Activated CD4-positive, alpha-beta T cell treated with anti-CD3 and anti-CD28 coated beads, Interleukin-2, amount 10 ng/mL, durations not matched to agents 24 days and 14 days (primary cell): ENCODE measurements around the gene RNF123. TPM values are rescaled to one million over a fixed set of nuclear protein-coding genes. Genes with fewer than 3 reads are reported as not detected.
A peak's percentile ranks its signal among the peaks of the same experiment; 100 is the strongest.

Experiments used
- DNase-seq: peaks from one replicate; pipeline ENCODE4 v3.0.0; 2022
- H3K27ac Mint-ChIP-seq: one replicate; pipeline ENCODE4 v1.8.0; 2022; ENCODE audit warnings: mild to moderate bottlenecking, mixed read lengths
- H3K27me3 Mint-ChIP-seq: one replicate; pipeline ENCODE4 v1.8.0; 2022; ENCODE audit warnings: mixed read lengths
- H3K36me3 Mint-ChIP-seq: one replicate; pipeline ENCODE4 v1.8.0; 2022; ENCODE audit warnings: low read depth, mild to moderate bottlenecking, mixed read lengths
- H3K4me1 Mint-ChIP-seq: one replicate; pipeline ENCODE4 v1.8.0; 2021; ENCODE audit warnings: mixed read lengths
- H3K4me3 Mint-ChIP-seq: one replicate; pipeline ENCODE4 v1.8.0; 2022; ENCODE audit warnings: mild to moderate bottlenecking, moderate library complexity, mixed read lengths
- H3K9me3 Mint-ChIP-seq: one replicate; pipeline ENCODE4 v1.8.0; 2021; ENCODE audit warnings: mixed read lengths
- intact Hi-C: fragments of 100-400 bp; cut with micrococcal nuclease; formaldehyde crosslinking; loops from one replicate; pipeline ENCODE4 v1.15.1; 2023
- total RNA-seq: library from RNA; stranded (reverse); gene quantifications from 2 replicates; pipeline ENCODE4 v1.2.3, GENCODE V29; 2022

Gene RNF123
- total RNA-seq, 1 donor from 2014 or later = 42.0 TPM

DNA sequence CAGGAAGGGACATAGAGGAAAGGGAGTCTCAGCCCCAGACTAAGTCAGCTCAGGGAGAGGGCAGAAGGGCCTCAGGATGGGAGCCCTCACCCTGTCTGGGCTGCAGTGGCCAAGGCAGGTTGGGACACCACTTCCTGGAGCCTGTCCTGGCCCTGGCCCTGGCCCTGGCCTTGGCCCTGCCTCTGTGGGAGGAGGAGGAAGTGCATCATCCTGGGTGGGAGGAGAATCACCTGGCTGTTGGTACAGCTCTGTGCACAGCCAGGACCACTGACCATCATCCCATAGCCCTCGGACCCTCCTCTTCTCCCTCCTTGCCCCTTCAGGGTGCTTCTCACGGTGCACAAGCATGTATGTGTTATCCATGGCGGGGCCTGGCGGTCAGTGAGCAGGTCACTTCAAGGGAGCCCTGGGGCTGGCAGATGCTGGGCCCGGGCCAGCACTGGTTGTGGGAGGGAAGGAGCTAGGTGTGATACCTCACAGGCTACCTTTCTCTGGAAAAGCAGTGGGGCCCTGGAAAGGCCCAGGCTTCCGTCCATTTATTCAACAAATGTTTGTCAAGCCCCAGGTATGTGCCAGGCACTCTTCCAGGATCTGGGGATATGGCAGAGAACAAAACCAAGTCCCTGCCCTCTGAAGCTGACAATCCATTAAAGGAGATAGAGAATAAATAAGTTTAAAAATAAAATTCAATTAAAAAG is 23.4 kb upstream of the RNF123 start:
- peaks cover 2% of the 10 kb centered on the region for H3K4me1 Mint-ChIP-seq
- DNase-seq = no peak
- no peaks in the 10 kb centered on the region for H3K36me3 Mint-ChIP-seq
- H3K9me3 Mint-ChIP-seq = no peaks in the 10 kb centered on the region
- intact Hi-C loops = no loop called here
- no peak overlapping the region for H3K4me3 Mint-ChIP-seq
- H3K27me3 Mint-ChIP-seq = no peaks in the 10 kb centered on the region
- no peak overlapping the region for H3K27ac Mint-ChIP-seq

DNA sequence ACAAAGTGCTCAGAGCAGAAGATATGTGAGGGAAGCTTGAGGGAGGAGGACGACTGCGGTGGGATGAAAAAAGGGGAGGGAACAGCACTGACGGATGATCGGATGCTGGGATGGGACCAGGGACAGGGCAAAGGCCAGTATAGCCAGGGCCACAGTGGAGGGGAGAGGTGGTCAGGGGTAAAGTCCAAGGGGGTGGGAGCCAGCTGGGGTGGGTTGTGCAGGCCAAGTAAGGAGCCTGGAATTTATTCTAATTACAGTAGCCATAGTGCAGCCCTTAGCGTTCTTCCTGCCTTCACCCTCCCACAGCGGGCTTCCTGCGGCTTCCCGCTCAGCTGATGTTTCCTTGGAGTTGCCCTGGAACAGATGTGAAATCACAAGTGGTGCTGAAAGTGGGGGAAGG is 22.8 kb upstream of the RNF123 start:
- no peak for DNase-seq
- intact Hi-C loops = no loop called here
- Mint-ChIP-seq H3K27ac (no peak overlapping the region), H3K4me1 (peaks cover 2% of the 10 kb centered on the region), H3K27me3 (no peaks in the 10 kb centered on the region), H3K4me3 (no peak overlapping the region), H3K36me3 (no peaks in the 10 kb centered on the region), H3K9me3 (no peaks in the 10 kb centered on the region)

DNA sequence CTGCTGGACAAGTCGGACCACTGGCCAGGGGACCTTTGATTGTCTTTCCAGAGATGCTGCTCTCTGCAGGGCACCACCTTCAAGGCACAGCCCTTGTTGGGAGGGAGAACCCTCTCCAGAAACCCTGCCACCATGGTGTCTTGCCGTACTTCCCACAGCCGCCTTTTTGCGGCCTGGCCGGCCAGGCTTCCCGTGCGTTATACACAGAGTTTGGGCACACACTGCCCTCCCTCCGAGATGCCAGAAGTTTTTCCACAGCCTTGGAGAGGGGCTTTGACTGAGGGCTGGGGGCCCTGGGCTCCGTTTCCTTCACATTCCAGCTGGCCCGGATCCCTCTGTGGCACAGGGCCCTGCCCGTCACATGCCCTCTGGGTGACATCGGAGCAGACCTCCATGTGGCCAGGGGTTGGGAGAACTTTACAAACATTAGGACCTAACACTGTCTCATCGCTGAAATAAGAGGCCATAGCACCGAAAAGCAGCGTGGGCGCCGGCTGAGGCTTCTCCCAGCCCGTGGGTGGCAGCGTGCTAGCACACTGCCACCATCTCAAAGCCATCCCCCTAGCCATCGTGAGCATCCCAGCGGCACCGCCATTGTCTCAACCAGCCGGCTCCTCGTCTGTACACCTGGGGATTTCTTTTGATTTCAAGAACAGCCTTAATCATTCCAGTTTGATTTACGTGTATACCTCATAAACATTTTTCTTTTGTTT is 21.5 kb upstream of the RNF123 start:
- Mint-ChIP-seq H3K4me3 (no peak overlapping the region), H3K36me3 (no peaks in the 10 kb centered on the region), H3K27ac (no peak overlapping the region), H3K27me3 (no peaks in the 10 kb centered on the region), H3K4me1 (peaks cover 8% of the 10 kb centered on the region), H3K9me3 (no peaks in the 10 kb centered on the region)
- DNase-seq = no peak
- intact Hi-C loops = no loop called here

DNA sequence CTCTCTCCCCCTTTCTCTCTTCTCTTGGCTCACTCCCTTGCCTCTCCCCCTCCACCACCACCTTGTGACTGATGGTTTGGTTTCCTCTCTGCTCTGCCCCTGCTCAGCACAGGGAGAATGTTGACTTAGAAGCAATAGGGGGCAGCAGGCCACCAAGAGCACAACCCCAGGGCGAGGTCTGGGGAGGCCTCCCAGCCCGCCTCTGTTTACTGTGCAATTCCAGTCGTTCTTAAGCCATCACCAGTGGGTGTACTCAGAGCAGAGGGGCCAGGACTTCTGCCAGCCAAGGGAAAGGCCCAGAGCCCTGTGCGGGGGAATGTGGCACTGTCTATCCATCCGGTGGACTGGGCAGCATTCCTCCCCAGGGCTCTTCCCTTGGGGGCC is 21.0 kb upstream of the RNF123 start:
- Mint-ChIP-seq H3K9me3 (no peaks in the 10 kb centered on the region), H3K27ac (no peak overlapping the region), H3K4me3 (no peak overlapping the region), H3K36me3 (no peaks in the 10 kb centered on the region), H3K4me1 (peaks cover 11% of the 10 kb centered on the region), H3K27me3 (no peaks in the 10 kb centered on the region)
- intact Hi-C loops = no loop called here
- no peak for DNase-seq

DNA sequence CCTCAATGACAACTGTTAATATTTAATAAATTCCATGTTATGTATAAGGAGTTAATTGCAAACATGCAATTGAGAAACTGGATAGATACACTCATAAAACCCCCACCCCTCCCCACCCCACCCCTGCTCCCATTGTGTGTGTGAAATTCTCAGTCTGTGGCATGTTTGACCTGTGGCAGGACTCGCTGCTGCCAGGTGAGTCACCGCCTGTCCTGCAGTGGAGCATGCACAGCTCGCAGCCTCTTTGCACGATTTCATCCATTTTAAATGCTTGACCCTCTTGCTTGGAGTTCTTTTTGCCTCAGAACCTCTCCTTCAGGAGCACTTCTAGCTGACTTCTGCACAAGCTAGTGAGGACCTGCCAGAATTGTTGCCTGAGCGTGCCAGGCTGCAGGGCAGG is 20.5 kb upstream of the RNF123 start:
- H3K4me1 Mint-ChIP-seq = peaks cover 11% of the 10 kb centered on the region
- H3K27me3 Mint-ChIP-seq = no peaks in the 10 kb centered on the region
- H3K27ac Mint-ChIP-seq = no peak overlapping the region
- no peaks in the 10 kb centered on the region for H3K36me3 Mint-ChIP-seq
- no peak overlapping the region for H3K4me3 Mint-ChIP-seq
- intact Hi-C loops = no loop called here
- DNase-seq = no peak
- no peaks in the 10 kb centered on the region for H3K9me3 Mint-ChIP-seq

DNA sequence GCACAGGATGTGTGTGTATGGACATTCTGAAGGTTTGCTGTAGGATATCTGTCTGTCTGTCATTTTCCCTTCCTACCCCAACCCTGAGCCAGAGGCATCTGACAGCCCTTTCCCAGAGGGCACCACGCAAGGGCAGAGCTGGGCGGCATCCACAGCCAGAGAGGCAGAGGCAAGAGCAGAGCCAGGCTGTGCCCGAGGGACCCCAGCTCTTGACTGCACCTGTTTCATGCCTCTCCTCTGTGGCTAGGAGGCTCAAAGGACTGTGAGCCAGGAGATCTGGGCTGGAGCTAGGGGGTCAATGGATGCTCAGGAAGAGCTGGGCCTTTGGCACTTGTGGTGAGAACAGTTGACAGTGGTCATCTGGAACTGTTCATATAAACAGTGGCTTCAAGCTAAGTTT is 20.0 kb upstream of the RNF123 start:
- Mint-ChIP-seq H3K36me3 (no peaks in the 10 kb centered on the region), H3K4me1 (peaks cover 11% of the 10 kb centered on the region), H3K4me3 (no peak overlapping the region), H3K27me3 (no peaks in the 10 kb centered on the region), H3K27ac (no peak overlapping the region), H3K9me3 (no peaks in the 10 kb centered on the region)
- DNase-seq = no peak
- intact Hi-C loops = no loop called here

DNA sequence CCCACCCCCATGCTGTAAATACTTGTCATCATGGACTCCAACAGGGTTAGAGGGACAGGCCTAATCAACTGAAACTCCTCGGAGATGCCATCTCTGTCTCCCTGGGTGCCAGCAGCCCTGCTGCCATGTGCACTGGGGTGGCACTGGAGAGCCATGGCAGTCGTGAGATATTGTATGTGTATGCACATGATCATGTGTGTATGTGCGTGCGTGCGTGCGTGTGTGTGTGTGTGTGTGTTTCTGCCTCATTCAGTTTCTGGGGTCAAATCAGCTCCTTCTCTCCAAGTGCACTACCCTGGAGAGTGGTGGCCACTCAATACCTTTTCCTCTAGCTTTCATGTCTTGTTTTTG is 18.4 kb upstream of the RNF123 start:
- intact Hi-C loops = loop anchor here (1.0 to 10.0 kb wide), 3 partner anchors 116 to 624 kb away; partner anchors contain the start of genes HYAL3, IFRD2, IP6K1 and NAA80
- peaks cover 17% of the 10 kb centered on the region for H3K4me1 Mint-ChIP-seq
- no peak overlapping the region for H3K27ac Mint-ChIP-seq
- H3K9me3 Mint-ChIP-seq = no peaks in the 10 kb centered on the region
- H3K4me3 Mint-ChIP-seq = no peak overlapping the region
- H3K27me3 Mint-ChIP-seq = no peaks in the 10 kb centered on the region
- no peak for DNase-seq
- no peaks in the 10 kb centered on the region for H3K36me3 Mint-ChIP-seq

DNA sequence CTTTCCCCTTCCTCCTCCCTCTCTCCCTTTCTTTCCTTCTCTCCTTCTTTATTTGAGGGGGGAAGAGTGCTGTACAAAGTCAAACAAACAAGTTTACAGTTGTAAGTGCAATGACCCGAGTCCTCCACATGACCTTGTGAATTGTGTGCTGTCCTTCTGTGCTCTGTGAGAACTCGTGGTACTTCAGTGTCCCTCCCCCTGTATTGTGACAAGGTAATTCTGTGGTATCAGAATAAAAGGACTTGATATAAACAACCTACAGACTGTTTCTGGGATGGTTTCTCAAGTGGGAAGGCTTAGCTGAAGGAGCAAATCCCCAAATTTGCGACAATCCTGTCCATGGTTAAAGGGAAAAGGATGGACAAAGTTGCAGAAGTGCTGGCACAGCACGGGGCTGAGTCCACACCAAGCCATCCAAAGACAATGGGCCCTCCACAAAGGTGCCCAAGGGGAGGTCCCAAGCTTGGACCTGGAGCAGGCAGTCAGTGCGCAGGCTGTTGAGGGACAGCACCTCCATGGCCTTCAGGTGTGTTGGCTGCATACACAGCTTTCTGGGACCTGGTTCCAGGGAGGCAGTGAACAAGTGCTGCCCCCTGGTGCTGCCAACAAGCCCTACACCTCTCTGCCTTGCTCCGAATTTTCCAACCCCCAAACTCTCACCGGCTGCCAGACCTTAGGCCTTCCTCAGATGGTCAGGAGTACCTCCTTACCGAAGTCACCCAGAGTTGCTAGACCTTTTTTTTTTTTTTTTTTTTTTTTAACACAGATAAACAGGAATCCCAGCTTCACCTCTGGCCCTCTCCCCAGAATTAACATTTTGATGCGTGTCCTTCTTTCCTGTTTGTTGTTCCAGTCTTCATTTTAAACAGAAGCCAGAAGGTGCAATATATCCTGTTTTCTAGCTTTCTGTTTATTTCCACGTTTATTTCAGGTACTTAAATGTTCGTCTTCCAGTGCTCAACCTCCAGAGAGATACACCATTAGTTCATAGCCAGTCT is 17.8 kb upstream of the RNF123 start:
- peaks cover 2% of the 10 kb centered on the region for H3K36me3 Mint-ChIP-seq
- peak overlapping the region; percentile 65 for H3K4me3 Mint-ChIP-seq
- H3K4me1 Mint-ChIP-seq = peaks cover 17% of the 10 kb centered on the region
- no peaks in the 10 kb centered on the region for H3K9me3 Mint-ChIP-seq
- intact Hi-C loops = loop anchor here (1.0 to 10.0 kb wide), 3 partner anchors 116 to 623 kb away; partner anchors contain the start of genes HYAL3, IFRD2, IP6K1 and NAA80
- H3K27ac Mint-ChIP-seq = peak overlapping the region; percentile 70
- peak; percentile 93 for DNase-seq
- H3K27me3 Mint-ChIP-seq = no peaks in the 10 kb centered on the region

DNA sequence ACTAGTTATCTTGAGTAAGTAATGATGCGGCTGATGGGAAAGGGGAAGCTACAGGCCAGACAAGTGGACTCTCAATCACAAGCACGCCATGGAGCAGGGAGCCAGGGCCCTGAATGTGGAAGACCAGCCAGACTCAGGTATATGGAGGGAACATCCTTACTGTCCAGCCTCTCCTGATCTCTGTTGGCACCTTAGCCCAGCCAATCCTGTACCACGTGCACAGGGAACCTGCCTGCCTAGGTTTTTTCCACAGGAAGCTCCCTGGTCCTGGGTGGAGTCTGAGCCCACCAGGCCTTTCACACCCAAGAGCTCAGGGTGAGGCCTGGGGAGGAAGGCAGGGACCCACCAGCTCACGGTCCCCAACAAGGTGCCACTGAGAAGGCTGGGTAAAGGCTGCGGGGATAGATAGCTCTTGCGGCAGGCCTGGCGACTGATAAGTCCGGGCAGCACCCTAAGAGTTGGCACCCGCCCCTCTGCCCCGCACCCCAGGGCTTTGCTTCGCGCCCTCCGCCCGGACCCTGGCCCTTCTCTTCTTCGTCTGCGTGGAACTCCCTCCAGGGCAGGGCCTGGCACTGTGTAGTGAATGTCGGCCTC is 16.1 kb upstream of the RNF123 start:
- intact Hi-C loops = loop anchor here (5.0 to 10.0 kb wide), 2 partner anchors 114 to 622 kb away; partner anchors contain the start of genes HYAL3, IFRD2, IP6K1 and NAA80
- no peaks in the 10 kb centered on the region for H3K9me3 Mint-ChIP-seq
- H3K4me3 Mint-ChIP-seq = peak overlapping the region; percentile 97
- H3K36me3 Mint-ChIP-seq = peaks cover 11% of the 10 kb centered on the region
- no peaks in the 10 kb centered on the region for H3K27me3 Mint-ChIP-seq
- H3K4me1 Mint-ChIP-seq = peaks cover 19% of the 10 kb centered on the region
- peak overlapping the region; percentile 99 for H3K27ac Mint-ChIP-seq
- no peak for DNase-seq

DNA sequence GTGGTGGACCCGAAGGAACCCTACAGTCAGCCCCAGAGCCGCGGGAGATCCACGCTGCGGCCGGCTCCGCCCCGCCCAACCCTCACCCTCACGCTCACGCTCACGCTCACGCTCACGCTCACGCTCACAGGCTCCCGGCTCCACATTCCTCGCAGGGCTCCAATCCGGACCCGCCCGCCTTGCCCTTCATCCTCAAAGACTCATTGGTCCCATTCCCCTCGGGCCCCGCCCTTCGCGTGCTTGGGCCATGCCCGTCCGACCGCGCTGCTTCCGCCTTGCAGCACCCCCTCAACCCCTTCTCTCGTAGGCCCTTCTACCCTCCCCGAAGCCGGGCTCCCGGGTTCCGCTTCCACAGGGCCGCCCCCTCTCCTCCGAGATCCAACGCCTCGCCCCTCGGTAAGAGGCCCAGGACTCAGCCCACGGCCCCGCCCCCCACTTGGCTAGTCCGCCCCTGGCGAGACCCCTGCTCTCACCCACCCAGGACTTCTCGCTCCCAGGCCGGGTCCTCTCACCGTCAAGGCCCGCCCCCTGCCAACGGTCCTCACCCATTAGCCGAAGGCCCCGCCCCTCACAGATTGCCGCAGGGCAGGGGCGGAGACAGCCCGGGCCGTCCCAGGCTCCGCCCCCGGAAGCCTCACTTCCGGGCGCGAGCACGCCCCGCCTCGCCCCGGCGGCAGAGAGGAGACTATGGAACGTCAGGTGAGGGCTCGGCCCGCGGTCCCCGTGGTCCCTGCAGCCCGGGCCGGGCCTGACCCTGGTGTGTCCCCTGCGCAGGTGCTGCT is 15.5 kb upstream of the RNF123 start, which contains the start of gene APEH:
APEH (plus strand) TSS at position 637 of the 782 bp plus-strand sequence; CDS start at position 688, 51 bp downstream.
- peak within 1 kb of the TSS; percentile 97 for H3K4me3 Mint-ChIP-seq
- H3K27me3 Mint-ChIP-seq = no peaks in the 10 kb centered on the region
- peaks cover 13% of the 10 kb centered on the region for H3K36me3 Mint-ChIP-seq
- peaks cover 19% of the 10 kb centered on the region for H3K4me1 Mint-ChIP-seq
- no peaks in the 10 kb centered on the region for H3K9me3 Mint-ChIP-seq
- H3K27ac Mint-ChIP-seq = peak within 1 kb of the TSS; percentile 99
- intact Hi-C loops = loop anchor here (1.0 to 10.0 kb wide), 5 partner anchors 15 to 621 kb away; partner anchors contain the start of genes DAG1, HYAL3, IFRD2 and IP6K1
- DNase-seq = peak; percentile 99

DNA sequence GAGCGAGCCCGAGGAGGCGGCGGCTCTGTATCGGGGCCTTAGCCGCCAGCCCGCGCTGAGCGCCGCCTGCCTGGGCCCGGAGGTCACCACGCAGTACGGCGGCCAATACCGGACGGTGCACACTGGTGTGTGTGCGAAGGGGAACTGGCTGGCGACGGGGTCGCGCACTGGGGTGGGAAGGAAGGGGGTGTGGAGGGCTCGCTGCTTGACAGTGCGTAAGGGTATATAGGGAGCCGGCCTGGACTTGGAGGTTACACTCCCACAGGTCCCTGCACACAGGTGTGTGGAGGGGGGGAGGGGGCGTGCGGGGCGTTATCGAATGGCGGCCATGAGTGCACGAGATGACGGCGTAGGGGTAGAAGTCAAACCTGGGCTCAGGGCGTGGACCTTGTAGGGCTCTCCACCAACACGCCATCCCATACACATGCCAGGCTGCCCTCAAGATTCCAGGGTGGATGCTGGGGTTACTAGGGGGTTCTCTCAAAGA is 14.8 kb upstream of the RNF123 start:
- Mint-ChIP-seq H3K4me1 (peaks cover 19% of the 10 kb centered on the region), H3K36me3 (peaks cover 13% of the 10 kb centered on the region), H3K27me3 (no peaks in the 10 kb centered on the region), H3K9me3 (no peaks in the 10 kb centered on the region), H3K27ac (peak overlapping the region; percentile 99), H3K4me3 (peak overlapping the region; percentile 97)
- intact Hi-C loops = loop anchor here (1.0 to 10.0 kb wide), 5 partner anchors 15 to 620 kb away; partner anchors contain the start of genes DAG1, HYAL3, IFRD2 and IP6K1
- DNase-seq = no peak

DNA sequence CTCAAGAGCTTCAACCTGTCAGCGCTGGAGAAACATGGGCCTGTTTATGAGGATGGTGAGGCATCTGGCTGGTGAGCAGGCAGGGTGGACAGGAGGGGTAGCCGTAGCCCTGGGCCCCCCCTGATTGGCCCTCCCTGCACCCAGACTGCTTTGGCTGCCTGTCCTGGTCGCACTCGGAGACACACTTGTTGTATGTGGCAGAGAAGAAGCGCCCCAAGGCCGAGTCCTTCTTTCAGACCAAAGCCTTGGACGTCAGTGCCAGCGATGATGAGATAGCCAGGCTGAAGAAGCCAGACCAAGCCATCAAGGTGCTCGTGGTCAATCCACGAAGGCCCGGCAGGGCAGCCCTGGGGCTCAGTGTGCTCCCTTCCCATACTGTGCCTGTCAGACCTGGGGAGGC is 13.4 kb upstream of the RNF123 start:
- Mint-ChIP-seq H3K36me3 (peaks cover 22% of the 10 kb centered on the region), H3K4me3 (no peak overlapping the region), H3K9me3 (no peaks in the 10 kb centered on the region), H3K27me3 (no peaks in the 10 kb centered on the region), H3K4me1 (peaks cover 23% of the 10 kb centered on the region), H3K27ac (no peak overlapping the region)
- DNase-seq = no peak
- intact Hi-C loops = loop anchor here (2.0 to 10.0 kb wide), 2 partner anchors 205 to 619 kb away; partner anchors contain the start of genes DAG1, HYAL3, IFRD2 and NAA80
